Right lobe of liver (tissue), 4 donors: ENCODE measurements around the gene C17orf107.

Source experiments
- POLR2A ChIP-seq: fragments of 450-650 bp; IDR thresholded peaks from one replicate; pipeline ENCODE4 v1.6.1; 2017; ENCODE audit warnings: antibody characterized with exemption, mild to moderate bottlenecking
- TF ChIP-seq, protein P1 (sequence below), 4 donors: fragments of 200-600 bp in 3 of 4; fragments of 450-650 bp in 1 of 4; IDR thresholded peaks; one replicate each; pipeline versions ENCODE4 v1.5.1 to v1.8.0; 2016 to 2022; ENCODE audit warnings: antibody characterized with exemption in 4 of 4, mild to moderate bottlenecking in 2 of 4
- donor health status: DM: no; HTN: no; CAD: no.
- donor health status: DM: no; HTN: no; CAD: no.
- donor health status: DM: no; HTN: yes; CAD: no.

DNA sequence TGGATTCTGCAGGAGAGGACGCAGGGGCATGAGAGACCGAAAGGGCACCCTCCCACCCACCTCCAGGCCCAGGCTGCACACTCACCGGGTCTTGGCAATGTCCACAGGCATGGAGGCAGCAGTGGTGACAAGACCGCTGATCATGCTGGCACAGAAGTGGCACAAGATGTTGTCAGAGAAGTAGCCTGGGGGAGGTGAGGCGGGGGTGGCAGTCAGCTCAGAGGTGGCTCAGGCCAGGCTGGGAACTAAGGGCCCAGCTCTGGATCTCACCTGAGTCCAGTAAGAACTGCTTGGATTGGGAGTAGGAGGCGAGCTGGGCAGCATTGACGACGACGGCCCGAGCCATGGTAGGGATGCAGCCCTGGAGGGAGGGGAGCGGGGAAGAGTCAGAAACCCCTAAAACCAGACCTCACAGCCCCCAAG lies 38.7 kb downstream of the C17orf107 start:
- TF ChIP-seq, protein P1, sequence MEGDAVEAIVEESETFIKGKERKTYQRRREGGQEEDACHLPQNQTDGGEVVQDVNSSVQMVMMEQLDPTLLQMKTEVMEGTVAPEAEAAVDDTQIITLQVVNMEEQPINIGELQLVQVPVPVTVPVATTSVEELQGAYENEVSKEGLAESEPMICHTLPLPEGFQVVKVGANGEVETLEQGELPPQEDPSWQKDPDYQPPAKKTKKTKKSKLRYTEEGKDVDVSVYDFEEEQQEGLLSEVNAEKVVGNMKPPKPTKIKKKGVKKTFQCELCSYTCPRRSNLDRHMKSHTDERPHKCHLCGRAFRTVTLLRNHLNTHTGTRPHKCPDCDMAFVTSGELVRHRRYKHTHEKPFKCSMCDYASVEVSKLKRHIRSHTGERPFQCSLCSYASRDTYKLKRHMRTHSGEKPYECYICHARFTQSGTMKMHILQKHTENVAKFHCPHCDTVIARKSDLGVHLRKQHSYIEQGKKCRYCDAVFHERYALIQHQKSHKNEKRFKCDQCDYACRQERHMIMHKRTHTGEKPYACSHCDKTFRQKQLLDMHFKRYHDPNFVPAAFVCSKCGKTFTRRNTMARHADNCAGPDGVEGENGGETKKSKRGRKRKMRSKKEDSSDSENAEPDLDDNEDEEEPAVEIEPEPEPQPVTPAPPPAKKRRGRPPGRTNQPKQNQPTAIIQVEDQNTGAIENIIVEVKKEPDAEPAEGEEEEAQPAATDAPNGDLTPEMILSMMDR (IDR thresholded peaks at IDR 0.05), result no peak
- no peak for TF ChIP-seq POLR2A
